CD4-positive, alpha-beta T cell (primary cell): ENCODE results near the gene TNFRSF6B. TPM values are rescaled to one million over a fixed set of nuclear protein-coding genes. Genes with fewer than 3 reads are reported as not detected.

Source experiments
- ATAC-seq: fragments of 200-7000 bp; cut with Tn5 transposase; one replicate; pipeline ENCODE4 v1.10.0; 2022; ENCODE audit warnings: mild to moderate bottlenecking; ENCODE audit not compliant: poor library complexity
- CTCF ChIA-PET: fragments of 350-600 bp; sonication (Branson Sonifier 250); formaldehyde crosslinking; loops from one replicate; lab custom pipeline; 2021; ENCODE audit warnings: antibody characterized with exemption, inconsistent platforms; lab: Charles Lee
- POLR2A ChIA-PET: fragments of 350-600 bp; sonication (Branson Sonifier 250); formaldehyde crosslinking; loops from one replicate; lab custom pipeline; 2021; ENCODE audit warnings: antibody characterized with exemption, inconsistent platforms; lab: Charles Lee
- DNase-seq, 14 experiments: peaks; one replicate each; pipeline ENCODE4 v3.0.0-alpha.2; 2013 to 2020; ENCODE audit warnings: mixed read lengths in 2 of 14
- H3K27ac ChIP-seq, 2 donors: one replicate each; pipeline versions ENCODE4 v1.5.1 to v1.7.0; 2013; ENCODE audit warnings: low read length in 2 of 2, low read depth in 1 of 2, mild to moderate bottlenecking in 1 of 2
- H3K27me3 ChIP-seq, 2 experiments: 1 replicate in 1 of 2; 2 replicates in 1 of 2; pipeline versions ENCODE4 v1.6.1 to v1.7.0; 2013; ENCODE audit warnings: low read length in 2 of 2, control low read depth in 1 of 2, mild to moderate bottlenecking in 1 of 2, moderate library complexity in 1 of 2; ENCODE audit not compliant: insufficient read depth in 2 of 2, control insufficient read depth in 1 of 2
- H3K36me3 ChIP-seq: one replicate; pipeline ENCODE4 v1.6.1; 2013; ENCODE audit warnings: low read length, control low read depth; ENCODE audit not compliant: insufficient read depth
- H3K4me1 ChIP-seq: one replicate; pipeline ENCODE4 v1.6.1; 2013; ENCODE audit warnings: low read length, control low read depth; ENCODE audit not compliant: insufficient read depth
- H3K4me3 ChIP-seq: one replicate; pipeline ENCODE4 v1.5.1; 2013; ENCODE audit warnings: mild to moderate bottlenecking, low read length, moderate library complexity
- H3K9me3 ChIP-seq, 2 experiments: 1 replicate in 1 of 2; 2 replicates in 1 of 2; pipeline versions ENCODE4 v1.6.1 to v1.7.0; 2013; ENCODE audit warnings: low read length in 2 of 2, mild to moderate bottlenecking in 2 of 2, control low read depth in 1 of 2, moderate library complexity in 1 of 2; ENCODE audit not compliant: control insufficient read depth in 1 of 2, insufficient read depth in 1 of 2
- H3K27ac Mint-ChIP-seq: one replicate; pipeline ENCODE4 v1.8.0; 2020; ENCODE audit warnings: mixed read lengths
- H3K27me3 Mint-ChIP-seq: one replicate; pipeline ENCODE4 v1.8.0; 2021; ENCODE audit warnings: mixed read lengths
- H3K36me3 Mint-ChIP-seq: one replicate; pipeline ENCODE4 v1.8.0; 2021; ENCODE audit warnings: low read depth, mixed read lengths
- H3K4me1 Mint-ChIP-seq: one replicate; pipeline ENCODE4 v1.8.0; 2021; ENCODE audit warnings: low read depth, mixed read lengths
- H3K4me3 Mint-ChIP-seq: one replicate; pipeline ENCODE4 v1.8.0; 2020; ENCODE audit warnings: mild to moderate bottlenecking, mixed read lengths
- H3K9me3 Mint-ChIP-seq: one replicate; pipeline ENCODE4 v1.8.0; 2020; ENCODE audit warnings: mixed read lengths
- intact Hi-C, 2 experiments: fragments of 100-400 bp; cut with DNase I in 1 of 2; cut with micrococcal nuclease in 1 of 2; formaldehyde crosslinking; loops; one replicate each; pipeline versions ENCODE4 v1.15.1 to v1.9.0; 2023 to 2025; cut with DNase I, micrococcal nuclease
- total RNA-seq, 174 experiments: library from RNA in 2 of 174; stranded (reverse) in 2 of 174; gene quantifications; one replicate each; pipeline ENCODE4 v1.2.3 and lab custom pipeline; 2021 to 2026
- TF ChIP-seq, protein P1 (sequence below): fragments of 200-600 bp; IDR thresholded peaks from one replicate; pipeline ENCODE4 v1.8.0; 2022; ENCODE audit warnings: antibody characterized with exemption, mild to moderate bottlenecking

TNFRSF6B gene
- total RNA-seq, 2 experiments from 2014 or later: 2.5 to 2.6 TPM

DNA sequence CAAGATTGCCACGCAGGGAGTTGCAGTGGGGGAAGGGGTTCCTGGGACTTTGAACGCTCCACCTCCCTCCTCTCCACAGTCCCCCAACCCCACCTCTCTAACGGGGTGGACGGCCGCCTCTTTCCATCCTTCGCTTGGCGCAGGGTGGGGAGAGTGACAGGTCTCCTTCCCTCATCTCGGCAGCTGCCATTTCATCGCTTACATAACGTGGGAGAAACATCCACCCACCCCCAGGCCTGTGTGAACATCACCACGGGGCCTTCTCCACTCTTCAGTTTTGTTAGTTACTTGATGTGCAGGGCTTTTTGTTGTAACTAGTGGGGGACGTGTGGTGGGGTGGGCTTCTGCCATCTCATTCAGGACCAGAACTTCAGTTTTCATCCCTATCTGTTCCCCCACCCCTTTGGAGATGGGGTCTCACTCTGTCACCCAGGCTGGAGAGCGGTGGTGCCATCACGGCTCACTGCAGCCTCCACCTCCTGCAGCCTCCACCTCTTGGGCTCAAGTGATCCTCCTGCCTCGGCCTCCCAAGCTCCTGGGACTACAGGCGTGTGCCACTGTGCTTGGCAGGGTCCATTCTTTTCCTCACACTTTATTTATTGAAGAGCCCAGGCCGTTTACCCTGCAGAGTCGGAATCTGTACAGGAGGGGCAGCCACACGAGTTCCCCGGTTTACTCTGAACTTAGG, 20.6 kb upstream of the TNFRSF6B start:
- H3K4me3 ChIP-seq: no peak overlapping the region
- H3K9me3 ChIP-seq: no peaks in the 10 kb centered on the region
- CTCF ChIA-PET: no interaction called here
- no peak for DNase-seq
- TF ChIP-seq, protein P1, sequence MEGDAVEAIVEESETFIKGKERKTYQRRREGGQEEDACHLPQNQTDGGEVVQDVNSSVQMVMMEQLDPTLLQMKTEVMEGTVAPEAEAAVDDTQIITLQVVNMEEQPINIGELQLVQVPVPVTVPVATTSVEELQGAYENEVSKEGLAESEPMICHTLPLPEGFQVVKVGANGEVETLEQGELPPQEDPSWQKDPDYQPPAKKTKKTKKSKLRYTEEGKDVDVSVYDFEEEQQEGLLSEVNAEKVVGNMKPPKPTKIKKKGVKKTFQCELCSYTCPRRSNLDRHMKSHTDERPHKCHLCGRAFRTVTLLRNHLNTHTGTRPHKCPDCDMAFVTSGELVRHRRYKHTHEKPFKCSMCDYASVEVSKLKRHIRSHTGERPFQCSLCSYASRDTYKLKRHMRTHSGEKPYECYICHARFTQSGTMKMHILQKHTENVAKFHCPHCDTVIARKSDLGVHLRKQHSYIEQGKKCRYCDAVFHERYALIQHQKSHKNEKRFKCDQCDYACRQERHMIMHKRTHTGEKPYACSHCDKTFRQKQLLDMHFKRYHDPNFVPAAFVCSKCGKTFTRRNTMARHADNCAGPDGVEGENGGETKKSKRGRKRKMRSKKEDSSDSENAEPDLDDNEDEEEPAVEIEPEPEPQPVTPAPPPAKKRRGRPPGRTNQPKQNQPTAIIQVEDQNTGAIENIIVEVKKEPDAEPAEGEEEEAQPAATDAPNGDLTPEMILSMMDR: no peak
- no peaks in the 10 kb centered on the region for H3K9me3 Mint-ChIP-seq
- intact Hi-C loops: no loop called here
- peaks cover 19% of the 10 kb centered on the region for H3K36me3 Mint-ChIP-seq
- POLR2A ChIA-PET: no interaction called here
- H3K4me1 Mint-ChIP-seq: no peaks in the 10 kb centered on the region
- H3K36me3 ChIP-seq: peaks cover 5% of the 10 kb centered on the region
- no peak overlapping the region for H3K27ac ChIP-seq
- H3K4me3 Mint-ChIP-seq: no peak overlapping the region
- H3K4me1 ChIP-seq: no peaks in the 10 kb centered on the region
- H3K27me3 Mint-ChIP-seq: no peaks in the 10 kb centered on the region
- ATAC-seq: no peak
- H3K27ac Mint-ChIP-seq: no peak overlapping the region
- H3K27me3 ChIP-seq: no peaks in the 10 kb centered on the region

DNA sequence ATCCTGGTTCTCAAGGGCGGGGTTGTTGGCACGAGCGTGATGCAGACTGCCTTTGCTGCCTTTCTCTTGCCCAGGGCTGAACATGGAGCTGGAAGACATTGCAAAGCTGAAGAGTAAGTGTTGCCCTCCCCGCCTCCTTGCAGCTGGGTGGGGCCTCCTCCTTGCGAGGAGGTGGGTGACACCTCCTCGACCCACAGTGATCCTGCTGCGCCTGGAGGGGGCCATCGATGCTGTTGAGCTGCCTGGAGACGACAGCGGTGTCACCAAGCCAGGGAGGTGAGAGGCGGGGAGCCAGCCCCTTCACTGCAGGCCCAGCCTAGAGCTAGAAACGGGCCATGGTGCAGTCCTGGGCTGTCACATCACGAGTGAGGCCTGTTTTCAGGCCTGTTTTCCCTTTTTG, 18.4 kb upstream of the TNFRSF6B start:
- Mint-ChIP-seq H3K4me3 (no peak overlapping the region), H3K27ac (no peak overlapping the region), H3K27me3 (no peaks in the 10 kb centered on the region), H3K36me3 (peaks cover 15% of the 10 kb centered on the region), H3K9me3 (no peaks in the 10 kb centered on the region), H3K4me1 (no peaks in the 10 kb centered on the region)
- Histone ChIP-seq H3K27ac (no peak overlapping the region), H3K9me3 (no peaks in the 10 kb centered on the region), H3K4me1 (no peaks in the 10 kb centered on the region), H3K4me3 (no peak overlapping the region), H3K36me3 (peaks cover 5% of the 10 kb centered on the region), H3K27me3 (no peaks in the 10 kb centered on the region)
- CTCF ChIA-PET: no interaction called here
- intact Hi-C loops: no loop called here
- POLR2A ChIA-PET: no interaction called here
- TF ChIP-seq, protein P1: no peak
- no peak for ATAC-seq
- no peak for DNase-seq

DNA sequence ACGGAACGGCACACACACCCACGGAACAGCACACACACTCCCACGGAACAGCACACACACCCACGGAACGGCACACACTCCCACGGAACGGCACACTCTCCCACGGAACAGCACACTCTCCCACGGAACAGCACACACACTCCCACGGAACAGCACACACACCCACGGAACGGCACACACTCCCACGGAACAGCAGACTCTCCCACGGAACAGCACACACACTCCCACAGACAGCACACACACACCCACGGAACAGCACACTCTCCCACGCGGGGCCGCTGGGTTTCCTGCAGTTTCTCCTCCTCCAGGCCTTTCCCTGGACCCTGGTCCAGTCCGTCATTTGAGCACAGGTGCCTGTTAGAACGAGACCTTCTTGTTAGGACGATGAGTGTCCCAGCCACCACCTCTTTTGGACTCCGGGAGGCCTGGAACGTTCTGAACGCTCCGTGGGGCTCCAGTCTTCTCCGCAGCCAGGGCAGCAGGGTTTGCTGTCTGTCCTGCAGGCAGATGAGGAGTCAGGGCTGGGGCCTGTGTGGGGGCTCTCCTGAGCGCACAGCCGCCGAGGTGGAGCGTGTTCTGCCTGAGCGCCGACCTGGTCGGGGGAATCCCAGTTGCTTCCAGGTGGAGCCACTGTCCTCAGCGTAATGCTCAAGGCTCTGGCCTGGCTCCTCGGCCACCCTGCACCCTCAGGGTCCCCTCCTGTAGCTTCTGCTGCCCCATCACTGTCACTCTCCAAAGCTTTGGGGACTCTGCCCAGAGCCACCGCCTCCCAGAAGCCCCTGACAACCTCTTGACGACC, 17.6 kb upstream of the TNFRSF6B start:
- H3K4me1 Mint-ChIP-seq: no peaks in the 10 kb centered on the region
- intact Hi-C loops: no loop called here
- ChIA-PET POLR2A (no interaction called here), CTCF (no interaction called here)
- no peak overlapping the region for H3K27ac Mint-ChIP-seq
- Histone ChIP-seq H3K4me3 (no peak overlapping the region), H3K36me3 (peaks cover 5% of the 10 kb centered on the region), H3K4me1 (no peaks in the 10 kb centered on the region), H3K27ac (no peak overlapping the region), H3K9me3 (no peaks in the 10 kb centered on the region), H3K27me3 (no peaks in the 10 kb centered on the region)
- no peak for ATAC-seq
- TF ChIP-seq, protein P1: no peak
- no peaks in the 10 kb centered on the region for H3K9me3 Mint-ChIP-seq
- H3K36me3 Mint-ChIP-seq: peaks cover 15% of the 10 kb centered on the region
- H3K4me3 Mint-ChIP-seq: no peak overlapping the region
- H3K27me3 Mint-ChIP-seq: no peaks in the 10 kb centered on the region
- no peak for DNase-seq
